GM19438 (cell line): Measurements from ENCODE around the gene DESI1.
"Not testable (repeated sequence)": the region's sequence is repeated elsewhere in the genome, so short reads cannot be mapped to it uniquely, and the experiment has no call there.

Source experiments
- ATAC-seq: cut with Tn5 transposase; IDR thresholded peaks from one replicate; pipeline ENCODE4 v1.9.1; 2021; ENCODE audit warnings: low read depth; ENCODE audit not compliant: unreplicated experiment

Gene DESI1

GRCh38 chr22:41589391-41590241 is 31.2 kb downstream of the DESI1 start, which contains the start of gene PMM1:
TSS of gene PMM1 (minus strand) at chr22:41589840. CDS start at chr22:41589805, 35 bp downstream.
- ATAC-seq = peak; percentile 80

GRCh38 chr22:41587347-41587723 is 33.5 kb downstream of the DESI1 start:
- ATAC-seq = no peak

GRCh38 chr22:41585898-41586297 is 34.9 kb downstream of the DESI1 start:
- ATAC-seq = no peak

- ATAC-seq = no peak
These were observed 36.0 kb downstream of the DESI1 start for GRCh38 chr22:41584881-41585280.

GRCh38 chr22:41582694-41583093 is 38.1 kb downstream of the DESI1 start:
- no peak for ATAC-seq

- no peak for ATAC-seq
These were observed 40.9 kb downstream of the DESI1 start for GRCh38 chr22:41579997-41580355.

- no peak for ATAC-seq
These were observed 41.4 kb downstream of the DESI1 start for GRCh38 chr22:41579297-41579996.

GRCh38 chr22:41578818-41579217 is 42.0 kb downstream of the DESI1 start:
- no peak for ATAC-seq

- no peak for ATAC-seq
These were observed 42.7 kb downstream of the DESI1 start for GRCh38 chr22:41578114-41578513.

- no peak for ATAC-seq
These were observed 44.0 kb downstream of the DESI1 start for GRCh38 chr22:41576877-41577276.

- no peak for ATAC-seq
These were observed 45.3 kb downstream of the DESI1 start for GRCh38 chr22:41575533-41575932.

- no peak for ATAC-seq
These were observed 45.9 kb downstream of the DESI1 start for GRCh38 chr22:41574847-41575381.

GRCh38 chr22:41573677-41574076 is 47.2 kb downstream of the DESI1 start:
- ATAC-seq = no peak

GRCh38 chr22:41572305-41572704 is 48.5 kb downstream of the DESI1 start:
- not testable (repeated sequence) for ATAC-seq

GRCh38 chr22:41571786-41572185 is 49.1 kb downstream of the DESI1 start:
- no peak for ATAC-seq

- ATAC-seq = no peak
These were observed 50.6 kb downstream of the DESI1 start for GRCh38 chr22:41570221-41570620.

GRCh38 chr22:41568811-41569210 is 52.0 kb downstream of the DESI1 start:
- ATAC-seq = no peak

- ATAC-seq = no peak
These were observed 53.4 kb downstream of the DESI1 start for GRCh38 chr22:41567512-41567768.

- no peak for ATAC-seq
These were observed 55.3 kb downstream of the DESI1 start for GRCh38 chr22:41565403-41566054.

- ATAC-seq = no peak
These were observed 56.3 kb downstream of the DESI1 start for GRCh38 chr22:41564563-41564962.

- no peak for ATAC-seq
These were observed 57.7 kb downstream of the DESI1 start for GRCh38 chr22:41563051-41563711.
